GM21447 (cell line): ENCODE data around the gene SIGLEC6.
"Not testable (repeated sequence)": the region's sequence is repeated elsewhere in the genome, so short reads cannot be mapped to it uniquely, and the experiment has no call there.

Experiments used
- ATAC-seq: cut with Tn5 transposase; IDR thresholded peaks from one replicate; pipeline ENCODE4 v1.9.1; 2021; ENCODE audit not compliant: unreplicated experiment

Gene SIGLEC6

DNA sequence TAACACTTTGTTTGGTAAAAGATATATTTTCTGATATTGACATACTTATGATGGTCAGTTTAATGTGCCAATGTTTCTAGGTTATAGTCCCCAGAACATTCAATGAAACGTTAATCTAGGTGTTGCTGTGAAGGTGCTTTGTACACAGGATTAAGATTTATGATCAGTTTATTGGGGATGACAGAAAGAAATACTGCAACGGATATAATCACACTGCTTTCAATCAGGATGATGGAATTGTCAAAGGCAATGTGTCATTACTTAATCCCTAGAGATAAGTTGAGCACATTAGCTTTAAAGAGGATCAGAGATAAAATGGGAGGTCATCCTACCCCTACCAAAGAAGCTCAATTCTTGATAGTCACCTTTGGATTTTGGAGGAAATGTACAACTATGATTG lies 17.5 kb downstream of the SIGLEC6 start:
- ATAC-seq = no peak

DNA sequence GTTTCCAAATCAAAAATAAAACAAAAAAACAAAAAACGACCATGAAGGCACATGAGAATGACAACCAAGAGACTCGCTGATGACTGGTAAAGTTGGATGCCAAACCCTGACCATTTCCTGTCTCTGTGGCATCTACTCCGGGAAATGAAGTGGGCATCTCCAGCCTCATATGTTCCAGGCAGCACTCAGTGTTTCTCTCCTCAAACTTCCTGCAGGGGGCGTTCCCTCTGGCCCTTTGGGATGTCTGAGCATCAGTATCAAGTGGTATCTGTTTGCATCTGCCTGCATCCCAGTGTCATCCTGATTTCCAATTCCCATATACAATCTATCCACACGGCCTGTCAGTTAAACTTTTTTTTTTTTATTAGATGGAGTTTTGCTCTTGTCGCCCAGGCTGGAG lies 20.1 kb downstream of the SIGLEC6 start:
- no peak for ATAC-seq

DNA sequence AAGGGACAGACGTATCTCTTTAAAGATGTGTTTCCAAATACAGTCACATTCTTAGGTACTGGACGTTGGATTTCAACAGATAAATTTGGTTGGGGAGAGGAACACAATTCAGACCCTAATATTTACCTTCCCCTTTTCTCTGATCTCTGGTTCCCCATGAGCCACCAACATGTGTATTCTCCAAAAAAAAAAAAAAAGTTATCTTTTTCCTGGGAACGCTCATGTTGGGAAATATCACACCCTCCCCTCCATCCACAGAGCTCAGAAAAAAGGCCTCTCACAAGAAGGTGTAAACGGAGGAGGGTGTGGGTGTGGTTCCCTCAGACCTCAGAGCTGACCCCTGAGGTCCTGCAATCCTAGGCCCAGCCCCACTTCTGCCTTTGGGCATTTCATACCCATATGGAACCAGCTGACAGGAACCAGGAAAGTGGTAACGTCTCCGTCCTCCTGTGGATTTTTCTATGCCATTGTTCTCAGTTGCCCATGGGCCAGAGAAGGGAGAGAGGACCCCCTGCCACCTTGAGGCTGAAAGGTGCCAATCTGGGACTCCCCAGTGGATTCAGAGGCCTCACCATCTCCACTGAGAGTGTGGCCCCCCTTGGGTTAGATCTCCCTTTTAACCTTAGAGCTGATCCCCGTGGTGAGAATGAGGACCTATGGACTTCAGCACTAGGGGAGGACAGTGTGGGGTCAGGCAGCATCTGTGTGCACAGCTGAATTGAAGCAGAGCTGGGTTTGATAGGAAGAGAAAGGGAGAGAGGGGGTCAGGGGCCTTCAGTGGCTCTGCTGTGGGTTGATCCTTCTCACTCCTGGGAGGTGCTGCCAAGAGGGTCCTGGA lies 21.4 kb downstream of the SIGLEC6 start:
- ATAC-seq = no peak

DNA sequence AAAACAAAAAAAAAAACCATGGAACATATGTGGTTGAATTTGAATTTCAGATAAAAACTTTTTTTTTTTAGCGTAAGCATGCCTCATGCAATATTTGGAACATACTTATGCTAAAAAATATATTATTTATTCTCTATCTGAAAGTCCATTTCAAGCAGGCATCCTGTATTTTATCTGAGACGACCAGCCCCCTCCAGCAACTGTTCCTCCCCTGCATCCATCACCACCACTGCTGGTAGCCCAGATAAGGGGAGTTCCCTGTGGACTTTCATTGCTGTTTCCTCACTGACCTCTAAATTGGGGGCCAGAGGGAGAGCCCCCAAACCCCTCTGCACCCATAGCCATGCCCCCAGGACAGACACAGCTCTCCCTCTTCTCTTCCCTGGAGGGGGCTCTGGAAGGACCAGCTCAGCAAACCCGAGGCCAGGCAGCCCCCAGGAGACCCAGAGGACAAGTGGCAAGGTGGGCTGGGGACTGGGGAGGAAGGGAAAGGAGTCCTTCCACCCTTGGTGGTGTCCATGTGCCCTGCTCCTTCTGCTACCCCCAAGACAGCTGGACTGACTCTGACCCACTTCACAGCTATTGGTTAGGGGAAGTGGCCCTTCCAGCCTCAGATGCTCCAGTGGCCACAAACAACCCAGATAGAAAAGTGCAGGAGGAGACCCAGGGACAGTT lies 23.3 kb downstream of the SIGLEC6 start:
- ATAC-seq = no peak

DNA sequence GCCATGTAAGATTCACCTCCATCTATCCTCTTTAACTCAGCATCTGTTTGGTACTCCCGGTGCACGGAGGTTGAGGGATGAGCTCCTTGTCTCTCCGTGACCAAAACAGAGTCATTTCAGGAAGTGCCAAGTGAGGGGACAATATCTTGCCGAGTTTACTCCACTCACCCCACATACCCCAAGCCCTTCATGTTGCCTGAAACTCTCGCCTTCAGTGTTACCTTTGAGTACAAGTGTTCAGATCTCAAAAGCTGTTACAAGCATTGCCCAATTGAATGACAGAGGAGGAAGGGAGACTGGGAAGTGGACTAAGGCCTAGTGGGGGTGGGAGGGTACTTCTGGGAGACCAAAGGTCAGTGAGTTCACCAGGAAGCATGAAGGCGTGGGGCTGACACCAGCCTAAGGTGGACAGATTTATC lies 23.8 kb downstream of the SIGLEC6 start:
- ATAC-seq = no peak

DNA sequence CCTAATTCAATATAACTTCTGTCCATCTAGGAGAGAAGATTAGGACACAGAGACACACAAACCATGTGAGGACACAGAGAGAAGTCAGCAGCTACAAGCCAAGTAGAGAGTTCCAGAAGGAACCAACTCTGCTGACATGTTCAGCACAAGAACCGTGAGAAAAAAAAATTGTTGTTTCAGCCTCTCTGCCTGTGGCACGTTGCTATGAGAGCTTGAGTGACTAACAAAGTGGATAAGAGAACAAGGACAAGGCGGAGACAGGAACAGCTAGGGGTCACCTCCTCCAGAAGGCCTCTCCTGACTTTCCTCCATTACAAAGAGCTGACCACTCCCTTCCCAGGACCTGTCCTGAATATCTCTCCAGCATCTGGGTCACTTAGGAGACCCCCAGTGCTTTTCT lies 24.3 kb downstream of the SIGLEC6 start:
- ATAC-seq = no peak

DNA sequence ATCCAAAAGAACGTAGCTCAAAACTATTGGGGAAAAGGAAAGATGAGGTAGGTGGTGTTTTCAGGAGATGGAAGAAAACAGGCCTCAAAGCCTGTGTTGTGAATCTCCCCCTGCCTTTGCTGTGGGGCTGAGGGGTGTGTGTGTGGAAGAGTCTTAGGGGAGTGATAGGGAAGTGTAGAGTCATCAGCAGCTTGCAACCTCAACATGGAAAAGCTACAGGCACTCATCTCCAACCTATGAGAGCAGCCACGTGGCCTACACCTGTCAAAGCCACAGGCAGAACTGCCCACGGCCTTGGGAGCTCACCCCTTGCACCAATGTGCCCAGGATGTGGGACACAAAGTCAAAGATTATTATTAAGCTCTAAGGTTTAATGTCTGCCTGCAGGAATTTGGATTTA lies 25.6 kb downstream of the SIGLEC6 start:
- ATAC-seq = no peak

DNA sequence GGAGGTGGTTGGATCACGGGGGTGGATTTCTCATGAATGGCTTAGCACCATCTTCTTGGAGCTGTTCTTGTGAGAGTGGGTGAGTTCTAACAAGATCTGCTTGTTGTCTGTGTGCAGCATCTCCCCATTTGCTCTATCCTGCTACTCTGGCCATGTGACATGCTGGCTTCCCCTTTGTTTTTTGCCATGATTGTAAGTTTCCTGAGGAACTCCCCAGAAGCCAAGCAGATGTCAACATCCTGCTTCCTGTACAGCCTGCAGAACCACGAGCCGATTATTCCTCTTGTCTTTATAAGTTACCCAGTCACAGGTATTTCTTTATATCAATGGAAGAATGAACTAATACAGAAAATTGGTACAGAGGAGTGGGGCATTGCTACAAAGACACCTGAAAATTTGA lies 27.6 kb downstream of the SIGLEC6 start:
- ATAC-seq = no peak

DNA sequence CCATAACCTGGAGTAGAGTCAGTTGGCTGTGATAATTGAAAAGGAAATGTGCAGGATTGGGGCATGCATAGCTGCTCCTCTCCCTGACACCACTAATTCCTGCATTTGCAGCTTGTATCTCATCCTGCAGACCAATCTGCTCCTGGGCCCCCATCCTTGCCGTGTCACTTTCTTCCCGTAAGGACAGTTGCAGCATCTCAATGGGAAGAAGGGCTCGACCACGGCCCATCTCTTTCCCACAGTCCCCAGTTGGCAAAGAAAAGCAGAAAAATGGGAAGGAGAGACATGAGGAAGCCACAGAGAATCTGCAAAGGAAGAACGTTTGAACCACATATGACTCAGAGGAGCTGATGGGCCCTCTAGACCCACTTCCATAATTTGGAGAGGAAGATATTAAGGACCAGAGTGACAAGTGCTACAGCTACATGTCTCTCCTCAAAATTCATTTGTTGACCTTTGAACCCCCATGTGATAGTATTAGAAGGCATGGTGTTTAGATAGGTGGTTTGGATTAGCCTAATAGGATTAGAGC lies 28.1 kb downstream of the SIGLEC6 start:
- no peak for ATAC-seq

DNA sequence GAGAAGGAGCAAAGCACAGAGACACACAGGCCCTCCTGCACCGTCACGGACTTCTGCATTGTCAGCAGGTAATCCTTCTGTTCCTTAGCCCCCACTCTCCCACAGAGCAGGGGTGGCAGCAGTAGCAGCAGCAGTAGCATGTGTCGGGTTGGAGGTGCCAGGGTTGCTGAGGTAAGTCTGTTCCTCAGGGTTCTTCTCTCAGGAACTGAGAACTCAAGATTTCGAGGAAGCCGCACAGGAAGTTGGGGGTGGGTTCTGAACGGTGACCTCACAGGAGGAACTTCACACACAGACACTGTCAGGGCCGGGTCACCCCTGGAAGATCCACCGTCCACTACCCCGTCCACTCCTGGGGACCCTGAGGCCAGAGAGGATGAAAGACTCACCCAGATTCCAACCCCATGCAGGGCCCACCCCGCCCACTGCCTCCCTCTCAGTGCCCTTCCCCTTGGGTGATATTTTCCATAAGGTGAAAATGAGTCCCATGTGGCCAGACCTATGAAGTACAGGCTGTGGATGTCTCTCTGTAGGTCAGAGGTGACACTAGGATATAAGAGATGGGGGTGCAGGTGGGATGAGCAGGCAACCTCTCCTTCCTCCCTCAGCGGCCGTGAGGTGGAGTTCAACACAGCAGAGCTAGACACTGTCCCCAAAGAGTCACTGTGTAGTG lies 29.7 kb downstream of the SIGLEC6 start, which contains the start of gene SIGLEC12:
Gene SIGLEC12, minus strand, starts transcription at position 207 of the 670 bp plus-strand sequence. Its CDS starts 67 bp downstream, at position 140.
- no peak for ATAC-seq

DNA sequence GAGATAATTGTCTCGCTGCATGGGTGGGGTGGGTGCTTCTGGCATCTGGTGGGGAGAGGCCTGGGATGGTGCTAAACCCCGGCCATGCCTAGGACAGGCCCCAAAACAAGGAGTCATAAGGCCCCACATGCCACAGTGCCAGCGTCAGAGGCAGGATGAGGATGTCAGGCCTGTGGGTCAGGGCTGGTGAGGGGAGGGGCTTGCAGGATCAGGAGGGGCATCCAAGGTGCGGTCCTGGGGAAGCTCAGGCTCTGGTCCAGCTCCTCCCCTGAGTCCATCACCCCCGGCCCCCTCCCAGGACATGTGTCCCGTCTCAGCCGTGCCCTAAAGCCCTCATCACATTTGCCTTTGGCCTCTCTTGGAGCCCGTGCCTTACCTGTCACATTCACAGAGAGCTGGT lies 30.5 kb downstream of the SIGLEC6 start:
- not testable (repeated sequence) for ATAC-seq

DNA sequence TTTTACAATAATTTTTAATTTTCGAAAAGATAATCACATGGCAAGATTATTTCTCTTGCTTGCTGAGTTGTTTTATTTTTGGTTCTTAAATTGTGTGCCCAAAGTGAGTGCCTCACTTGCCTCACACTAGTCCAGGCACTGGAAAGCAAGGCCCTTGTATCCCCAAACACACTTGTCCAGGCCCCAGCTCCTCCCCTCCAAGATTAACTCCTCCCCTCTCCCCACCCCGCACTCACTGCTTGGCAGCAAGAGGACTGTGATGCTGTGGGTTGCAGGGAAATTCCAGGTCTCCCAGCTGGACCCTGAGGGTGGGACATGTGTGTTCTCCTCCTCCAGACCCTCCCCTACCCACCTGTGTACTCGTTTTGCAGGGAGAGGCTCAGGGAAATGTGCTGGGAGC lies 33.8 kb downstream of the SIGLEC6 start:
- ATAC-seq = no peak

DNA sequence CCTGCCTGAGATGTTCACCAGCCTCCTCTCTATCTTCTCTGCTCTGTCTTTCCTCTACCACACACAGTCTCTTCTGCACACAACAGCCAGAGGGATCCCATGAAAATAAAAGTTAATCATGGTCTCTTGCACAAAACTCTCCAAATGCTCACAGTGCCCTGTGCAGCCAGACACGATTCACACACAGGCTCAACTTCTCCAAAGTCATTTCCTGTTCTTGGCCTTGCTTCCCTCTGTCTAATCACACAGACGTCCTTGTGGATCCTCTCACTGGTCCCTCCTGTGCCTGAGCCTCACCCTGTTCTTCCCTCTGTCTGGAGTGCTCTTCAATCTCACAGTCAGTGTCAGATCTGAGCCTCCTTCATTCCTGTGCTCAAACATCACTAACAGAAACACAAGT lies 37.7 kb downstream of the SIGLEC6 start:
- ATAC-seq = no peak

DNA sequence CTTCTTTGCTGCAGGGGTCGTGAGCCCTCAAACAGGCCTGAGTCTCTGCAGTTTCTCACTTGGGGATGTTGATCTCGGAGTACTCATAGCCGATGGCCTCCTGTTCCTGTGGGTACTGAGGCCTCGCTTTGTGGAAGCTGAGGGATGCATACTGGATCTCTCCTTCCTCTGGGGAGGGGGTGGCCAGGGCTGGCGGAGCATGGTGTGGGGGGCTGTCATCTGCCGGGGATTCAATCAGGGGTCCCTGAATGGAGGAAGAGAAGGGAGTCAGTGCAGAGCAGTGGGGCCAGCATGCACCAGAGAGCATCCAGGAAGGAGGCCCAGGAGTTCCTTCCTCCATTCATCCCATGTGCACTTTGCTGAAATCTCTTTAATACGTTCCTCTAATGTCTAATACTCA lies 39.9 kb downstream of the SIGLEC6 start:
- no peak for ATAC-seq

DNA sequence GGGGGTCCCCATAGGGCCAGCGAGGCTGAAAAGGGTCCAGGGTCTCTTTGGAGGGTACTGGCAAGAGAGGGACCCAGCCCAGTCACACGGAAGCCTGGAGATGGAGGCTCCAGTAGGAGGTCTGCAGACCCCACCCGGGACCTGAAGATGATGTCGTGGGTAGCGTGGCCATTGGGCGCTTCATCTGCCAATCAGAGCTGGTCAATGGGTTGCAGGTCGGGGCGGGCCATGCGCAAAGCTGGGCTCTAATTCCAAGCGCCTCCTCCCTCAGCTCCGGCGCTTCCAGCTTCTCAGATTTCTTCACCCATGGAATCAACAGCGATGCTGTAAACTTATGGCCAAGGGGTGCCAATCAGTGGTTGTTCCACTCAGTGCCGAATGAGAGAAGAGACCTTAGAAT lies 40.8 kb downstream of the SIGLEC6 start:
- ATAC-seq = no peak

DNA sequence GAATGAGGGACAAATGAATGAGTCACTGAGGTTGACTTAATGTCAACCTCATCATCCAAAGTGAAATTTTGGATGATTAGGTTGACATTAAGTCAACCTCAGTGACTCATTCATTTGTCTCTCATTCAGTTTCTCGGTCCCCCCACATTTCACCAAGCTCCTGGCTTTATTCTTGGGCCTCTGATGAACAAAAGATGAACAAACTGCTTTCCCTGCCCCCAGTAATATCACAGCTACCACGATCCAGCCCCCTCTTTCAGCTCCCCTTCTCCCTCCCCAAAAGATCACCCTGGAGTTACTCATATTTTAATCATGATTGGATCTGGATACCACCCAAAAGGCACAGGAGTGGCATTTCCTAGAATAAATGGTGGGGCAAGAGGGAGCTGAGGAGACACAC lies 42.4 kb downstream of the SIGLEC6 start:
- no peak for ATAC-seq

DNA sequence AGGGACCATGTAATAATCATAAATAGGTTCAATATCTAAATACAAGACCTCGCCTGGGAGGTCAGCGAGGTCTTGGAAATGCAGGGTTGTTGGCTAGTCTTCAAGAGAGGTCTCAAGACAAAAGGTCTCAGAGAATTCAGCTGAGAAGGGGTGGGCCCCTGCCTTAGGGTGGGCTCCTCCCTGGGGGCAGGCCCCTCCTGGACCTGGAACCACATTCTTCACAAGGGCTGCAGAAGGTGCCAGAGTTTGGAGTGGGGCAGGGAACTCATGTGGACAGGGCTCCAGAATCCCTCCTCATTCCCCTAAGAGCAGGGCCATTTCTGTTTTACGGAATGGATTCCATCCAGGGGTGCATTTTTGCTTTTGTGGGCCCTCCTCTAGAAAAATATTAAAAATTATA lies 43.0 kb downstream of the SIGLEC6 start:
- no peak for ATAC-seq

DNA sequence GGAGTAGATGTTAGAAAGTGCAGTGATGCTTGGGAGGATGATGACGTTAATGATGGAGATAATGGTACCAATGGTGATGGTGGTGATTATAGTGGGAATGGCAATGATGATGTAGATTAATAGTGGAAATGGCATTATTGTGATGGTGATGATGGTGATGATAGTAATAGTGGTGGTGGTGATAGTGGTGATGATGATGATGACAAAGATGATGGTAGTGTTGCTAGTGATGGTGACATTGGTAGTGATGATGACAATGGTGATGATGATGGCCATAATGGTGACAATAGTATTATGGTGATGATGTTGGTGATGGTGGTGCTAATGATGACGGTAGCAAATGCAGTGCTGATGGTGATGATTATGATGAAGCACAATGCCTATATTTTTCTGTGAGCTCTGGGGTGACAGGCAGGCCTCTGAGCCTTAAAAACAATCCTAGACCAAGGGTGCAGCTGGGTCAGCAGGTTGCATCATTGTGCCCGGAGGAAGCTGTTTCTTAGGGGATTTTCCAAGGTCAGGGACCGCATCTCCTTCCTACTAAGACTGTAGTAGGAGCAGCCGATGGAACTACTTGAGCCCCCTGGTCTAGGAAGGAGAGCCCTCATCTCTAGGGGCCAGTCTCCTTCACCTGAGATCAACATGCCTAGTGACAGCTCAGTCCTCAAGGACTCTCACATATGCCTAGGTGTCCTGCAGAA lies 45.4 kb downstream of the SIGLEC6 start:
- ATAC-seq = no peak

DNA sequence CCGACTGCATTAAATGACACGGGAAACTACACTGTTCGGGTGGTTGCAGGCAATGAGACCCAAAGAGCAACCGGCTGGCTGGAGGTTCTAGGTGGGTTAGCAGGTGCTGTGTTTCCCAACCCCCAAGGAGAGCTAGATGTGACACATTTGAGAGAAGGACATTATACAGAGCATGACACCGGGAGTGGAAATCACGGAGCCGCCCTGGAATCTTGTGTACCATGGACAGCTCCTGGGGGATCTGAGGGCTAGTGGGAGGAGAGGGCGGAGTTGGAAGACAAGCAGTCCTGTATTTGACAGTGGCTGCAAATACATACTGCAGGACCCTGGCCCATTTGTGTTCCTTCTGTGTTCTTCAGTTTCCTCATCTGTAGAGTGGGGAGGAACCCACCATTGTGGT lies 50.9 kb downstream of the SIGLEC6 start:
- no peak for ATAC-seq

DNA sequence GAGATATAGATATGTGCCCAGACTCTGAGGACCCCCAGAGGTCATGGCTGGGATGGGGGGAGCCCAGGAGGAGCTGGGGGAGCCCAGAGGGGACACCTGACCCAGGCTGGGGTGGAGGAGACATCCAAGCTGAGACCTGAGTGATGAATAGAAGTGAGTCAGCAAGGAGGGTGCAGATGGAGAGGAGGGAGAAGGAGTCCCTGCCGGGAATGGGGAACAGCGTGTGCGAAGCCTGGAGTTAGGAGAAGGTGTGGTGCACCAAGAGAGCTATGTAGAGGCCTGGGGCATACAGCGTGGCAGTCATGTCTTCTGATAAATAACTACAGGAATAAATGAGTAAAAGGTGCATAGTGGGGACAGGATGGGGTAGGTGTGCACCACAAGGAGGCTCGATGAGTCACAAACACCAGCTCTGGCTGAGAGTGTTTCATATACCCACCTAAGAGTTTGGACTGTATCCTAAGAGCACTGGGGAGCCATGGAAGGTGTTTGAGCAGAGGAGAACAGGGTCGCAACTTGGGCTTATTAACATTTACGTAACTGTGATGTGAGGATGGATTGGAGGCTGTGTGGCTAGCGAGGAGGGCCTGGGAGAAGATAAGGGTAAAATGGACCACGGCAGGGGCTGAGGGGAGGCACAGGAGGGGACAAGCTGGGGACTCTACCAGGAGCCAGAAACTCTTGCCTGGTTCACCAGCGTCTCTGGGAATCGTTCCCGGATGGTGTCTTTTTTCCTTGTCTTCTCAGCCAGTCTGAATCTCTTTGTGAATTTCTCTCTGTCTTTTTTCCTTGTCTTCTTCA lies 51.7 kb downstream of the SIGLEC6 start:
- no peak for ATAC-seq
